ENCODE data around the gene PTPRT.

PTPRT gene

GRCh38 chr20:42955713-42956112 lies 234.0 kb downstream of the PTPRT start:
- no peak overlapping the region for H4K8ac ChIP-seq (ENCODE audit: low read length)
- H3K4me3 ChIP-seq (ENCODE audit: insufficient read depth in 1 of 2, low read depth in 1 of 2, low read length in 2 of 2) = no peak overlapping the region
- no peaks in the 10 kb centered on the region for H3K4me1 ChIP-seq (ENCODE audit: control insufficient read depth, insufficient read depth, low read depth, low read length)
- H3K4ac ChIP-seq (ENCODE audit: low read depth in 1 of 2, low read length in 2 of 2) = no peak overlapping the region
- no peaks in the 10 kb centered on the region for H3K36me3 ChIP-seq (ENCODE audit: control insufficient read depth in 1 of 2, insufficient read depth in 2 of 2, low read depth in 1 of 2, low read length in 2 of 2)
- no peak overlapping the region for H2AK5ac ChIP-seq (ENCODE audit: low read length, severe bottlenecking)
- no peak overlapping the region for H4K91ac ChIP-seq (ENCODE audit: low read length)
- DNase-seq = no peak
- H3K14ac ChIP-seq (ENCODE audit: low read length in 2 of 2) = no peak overlapping the region
- no peak overlapping the region for H2AFZ ChIP-seq (ENCODE audit: low read depth, low read length)
- H3K23ac ChIP-seq (ENCODE audit: low read length in 2 of 2) = no peak overlapping the region
- no peak overlapping the region for H3K27ac ChIP-seq (ENCODE audit: low read length, poor library complexity, severe bottlenecking)
- no peak overlapping the region for H3K4me2 ChIP-seq (ENCODE audit: low read length, poor library complexity, severe bottlenecking)
- no peak overlapping the region for H3K18ac ChIP-seq (ENCODE audit: low read depth in 1 of 2, low read length in 2 of 2)
- 82% methylated on average over 4 of the region's 4 CpGs for WGBS
- H3K9me3 ChIP-seq (ENCODE audit: control insufficient read depth, low read length) = no peaks in the 10 kb centered on the region
- no peak overlapping the region for H2BK120ac ChIP-seq (ENCODE audit: low read depth, low read length)
- H3K27me3 ChIP-seq (ENCODE audit: control insufficient read depth in 1 of 2, insufficient read depth in 1 of 2, low read length in 2 of 2) = no peaks in the 10 kb centered on the region
- H2BK5ac ChIP-seq (ENCODE audit: low read depth, low read length, poor library complexity, severe bottlenecking) = no peak overlapping the region
- H2BK15ac ChIP-seq (ENCODE audit: low read depth, poor library complexity, severe bottlenecking) = no peak overlapping the region
- no peak overlapping the region for H2BK12ac ChIP-seq (ENCODE audit: low read length in 2 of 2)
- H3K9ac ChIP-seq (ENCODE audit: low read length) = no peak overlapping the region
- H3K79me1 ChIP-seq (replicated peaks; ENCODE audit: low read length, poor library complexity, severe bottlenecking) = no peaks in the 10 kb centered on the region

GRCh38 chr20:42954951-42955350 lies 234.8 kb downstream of the PTPRT start:
- no peak overlapping the region for H3K9ac ChIP-seq (ENCODE audit: low read length)
- H4K91ac ChIP-seq (ENCODE audit: low read length) = no peak overlapping the region
- H2BK15ac ChIP-seq (ENCODE audit: low read depth, poor library complexity, severe bottlenecking) = no peak overlapping the region
- no peak overlapping the region for H2AFZ ChIP-seq (ENCODE audit: low read depth, low read length)
- H3K14ac ChIP-seq (ENCODE audit: low read length in 2 of 2) = no peak overlapping the region
- no peak overlapping the region for H3K18ac ChIP-seq (ENCODE audit: low read depth in 1 of 2, low read length in 2 of 2)
- no peak overlapping the region for H3K4me3 ChIP-seq (ENCODE audit: insufficient read depth in 1 of 2, low read depth in 1 of 2, low read length in 2 of 2)
- 68% methylated on average over 5 of the region's 5 CpGs for WGBS
- no peak overlapping the region for H3K23ac ChIP-seq (ENCODE audit: low read length in 2 of 2)
- no peak for DNase-seq
- no peaks in the 10 kb centered on the region for H3K79me1 ChIP-seq (replicated peaks; ENCODE audit: low read length, poor library complexity, severe bottlenecking)
- H3K4me2 ChIP-seq (ENCODE audit: low read length, poor library complexity, severe bottlenecking) = no peak overlapping the region
- H3K36me3 ChIP-seq (ENCODE audit: control insufficient read depth in 1 of 2, insufficient read depth in 2 of 2, low read depth in 1 of 2, low read length in 2 of 2) = no peaks in the 10 kb centered on the region
- H3K27ac ChIP-seq (ENCODE audit: low read length, poor library complexity, severe bottlenecking) = no peak overlapping the region
- no peaks in the 10 kb centered on the region for H3K27me3 ChIP-seq (ENCODE audit: control insufficient read depth in 1 of 2, insufficient read depth in 1 of 2, low read length in 2 of 2)
- no peaks in the 10 kb centered on the region for H3K4me1 ChIP-seq (ENCODE audit: control insufficient read depth, insufficient read depth, low read depth, low read length)
- no peak overlapping the region for H2BK120ac ChIP-seq (ENCODE audit: low read depth, low read length)
- H2BK5ac ChIP-seq (ENCODE audit: low read depth, low read length, poor library complexity, severe bottlenecking) = no peak overlapping the region
- no peak overlapping the region for H2AK5ac ChIP-seq (ENCODE audit: low read length, severe bottlenecking)
- no peak overlapping the region for H4K8ac ChIP-seq (ENCODE audit: low read length)
- H3K9me3 ChIP-seq (ENCODE audit: control insufficient read depth, low read length) = no peaks in the 10 kb centered on the region
- no peak overlapping the region for H3K4ac ChIP-seq (ENCODE audit: low read depth in 1 of 2, low read length in 2 of 2)
- no peak overlapping the region for H2BK12ac ChIP-seq (ENCODE audit: low read length in 2 of 2)

- H2AK5ac ChIP-seq (ENCODE audit: low read length, severe bottlenecking) = no peak overlapping the region
- no peak overlapping the region for H3K14ac ChIP-seq (ENCODE audit: low read length in 2 of 2)
- DNase-seq = no peak
- no peak overlapping the region for H2BK5ac ChIP-seq (ENCODE audit: low read depth, low read length, poor library complexity, severe bottlenecking)
- no peak overlapping the region for H3K27ac ChIP-seq (ENCODE audit: low read length, poor library complexity, severe bottlenecking)
- H3K18ac ChIP-seq (ENCODE audit: low read depth in 1 of 2, low read length in 2 of 2) = no peak overlapping the region
- no peak overlapping the region for H3K9ac ChIP-seq (ENCODE audit: low read length)
- no peak overlapping the region for H4K8ac ChIP-seq (ENCODE audit: low read length)
- H3K23ac ChIP-seq (ENCODE audit: low read length in 2 of 2) = no peak overlapping the region
- no peak overlapping the region for H4K91ac ChIP-seq (ENCODE audit: low read length)
- H3K79me1 ChIP-seq (replicated peaks; ENCODE audit: low read length, poor library complexity, severe bottlenecking) = no peaks in the 10 kb centered on the region
- no peaks in the 10 kb centered on the region for H3K4me1 ChIP-seq (ENCODE audit: control insufficient read depth, insufficient read depth, low read depth, low read length)
- no peaks in the 10 kb centered on the region for H3K27me3 ChIP-seq (ENCODE audit: control insufficient read depth in 1 of 2, insufficient read depth in 1 of 2, low read length in 2 of 2)
- H2BK120ac ChIP-seq (ENCODE audit: low read depth, low read length) = no peak overlapping the region
- H3K9me3 ChIP-seq (ENCODE audit: control insufficient read depth, low read length) = no peaks in the 10 kb centered on the region
- H3K4ac ChIP-seq (ENCODE audit: low read depth in 1 of 2, low read length in 2 of 2) = no peak overlapping the region
- H2BK12ac ChIP-seq (ENCODE audit: low read length in 2 of 2) = no peak overlapping the region
- H3K4me3 ChIP-seq (ENCODE audit: insufficient read depth in 1 of 2, low read depth in 1 of 2, low read length in 2 of 2) = no peak overlapping the region
- no peak overlapping the region for H2AFZ ChIP-seq (ENCODE audit: low read depth, low read length)
- H3K36me3 ChIP-seq (ENCODE audit: control insufficient read depth in 1 of 2, insufficient read depth in 2 of 2, low read depth in 1 of 2, low read length in 2 of 2) = no peaks in the 10 kb centered on the region
- WGBS = 78% methylated on average over 7 of the region's 7 CpGs
- H2BK15ac ChIP-seq (ENCODE audit: low read depth, poor library complexity, severe bottlenecking) = no peak overlapping the region
- no peak overlapping the region for H3K4me2 ChIP-seq (ENCODE audit: low read length, poor library complexity, severe bottlenecking)
Measured at GRCh38 chr20:42949950-42950349, 239.8 kb downstream of the PTPRT start.

- no peak overlapping the region for H3K4me3 ChIP-seq (ENCODE audit: insufficient read depth in 1 of 2, low read depth in 1 of 2, low read length in 2 of 2)
- H3K27me3 ChIP-seq (ENCODE audit: control insufficient read depth in 1 of 2, insufficient read depth in 1 of 2, low read length in 2 of 2) = no peaks in the 10 kb centered on the region
- no peaks in the 10 kb centered on the region for H3K4me1 ChIP-seq (ENCODE audit: control insufficient read depth, insufficient read depth, low read depth, low read length)
- no peak overlapping the region for H3K14ac ChIP-seq (ENCODE audit: low read length in 2 of 2)
- no peaks in the 10 kb centered on the region for H3K9me3 ChIP-seq (ENCODE audit: control insufficient read depth, low read length)
- no peak overlapping the region for H3K27ac ChIP-seq (ENCODE audit: low read length, poor library complexity, severe bottlenecking)
- H3K79me1 ChIP-seq (replicated peaks; ENCODE audit: low read length, poor library complexity, severe bottlenecking) = no peaks in the 10 kb centered on the region
- H2AK5ac ChIP-seq (ENCODE audit: low read length, severe bottlenecking) = no peak overlapping the region
- H3K9ac ChIP-seq (ENCODE audit: low read length) = no peak overlapping the region
- no peak overlapping the region for H2BK15ac ChIP-seq (ENCODE audit: low read depth, poor library complexity, severe bottlenecking)
- H2BK12ac ChIP-seq (ENCODE audit: low read length in 2 of 2) = no peak overlapping the region
- no peak overlapping the region for H2BK120ac ChIP-seq (ENCODE audit: low read depth, low read length)
- H2BK5ac ChIP-seq (ENCODE audit: low read depth, low read length, poor library complexity, severe bottlenecking) = no peak overlapping the region
- no peak overlapping the region for H4K91ac ChIP-seq (ENCODE audit: low read length)
- 53% methylated on average over 10 of the region's 10 CpGs for WGBS
- no peak overlapping the region for H4K8ac ChIP-seq (ENCODE audit: low read length)
- no peaks in the 10 kb centered on the region for H3K36me3 ChIP-seq (ENCODE audit: control insufficient read depth in 1 of 2, insufficient read depth in 2 of 2, low read depth in 1 of 2, low read length in 2 of 2)
- no peak overlapping the region for H3K4ac ChIP-seq (ENCODE audit: low read depth in 1 of 2, low read length in 2 of 2)
- no peak for DNase-seq
- H3K18ac ChIP-seq (ENCODE audit: low read depth in 1 of 2, low read length in 2 of 2) = no peak overlapping the region
- no peak overlapping the region for H3K23ac ChIP-seq (ENCODE audit: low read length in 2 of 2)
- H2AFZ ChIP-seq (ENCODE audit: low read depth, low read length) = no peak overlapping the region
- no peak overlapping the region for H3K4me2 ChIP-seq (ENCODE audit: low read length, poor library complexity, severe bottlenecking)
Measured at GRCh38 chr20:42945234-42945994, 244.3 kb downstream of the PTPRT start.
